Pericardium fibroblast (primary cell): ENCODE measurements around the gene CCND1. TPM values are rescaled to one million over a fixed set of nuclear protein-coding genes. Genes with fewer than 3 reads are reported as not detected.

Experiments
- total RNA-seq: library from RNA; depleted of rRNA; stranded (reverse); fragments of >200 nt; gene quantifications from 2 replicates; pipeline ENCODE4 v1.2.3, GENCODE V29; 2015

CCND1 gene
- total RNA-seq, result 57.2 and 64.0 TPM in 2 replicates

DNA sequence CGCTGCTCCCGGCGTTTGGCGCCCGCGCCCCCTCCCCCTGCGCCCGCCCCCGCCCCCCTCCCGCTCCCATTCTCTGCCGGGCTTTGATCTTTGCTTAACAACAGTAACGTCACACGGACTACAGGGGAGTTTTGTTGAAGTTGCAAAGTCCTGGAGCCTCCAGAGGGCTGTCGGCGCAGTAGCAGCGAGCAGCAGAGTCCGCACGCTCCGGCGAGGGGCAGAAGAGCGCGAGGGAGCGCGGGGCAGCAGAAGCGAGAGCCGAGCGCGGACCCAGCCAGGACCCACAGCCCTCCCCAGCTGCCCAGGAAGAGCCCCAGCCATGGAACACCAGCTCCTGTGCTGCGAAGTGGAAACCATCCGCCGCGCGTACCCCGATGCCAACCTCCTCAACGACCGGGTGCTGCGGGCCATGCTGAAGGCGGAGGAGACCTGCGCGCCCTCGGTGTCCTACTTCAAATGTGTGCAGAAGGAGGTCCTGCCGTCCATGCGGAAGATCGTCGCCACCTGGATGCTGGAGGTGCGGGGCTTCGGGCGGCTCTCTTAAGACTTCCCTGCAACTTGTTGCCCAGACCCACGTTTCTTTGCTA is at the start of gene CCND1:
Gene CCND1, plus strand, starts transcription at position 162 of the 587 bp plus-strand sequence. Its CDS starts 158 bp downstream, at position 320.

DNA sequence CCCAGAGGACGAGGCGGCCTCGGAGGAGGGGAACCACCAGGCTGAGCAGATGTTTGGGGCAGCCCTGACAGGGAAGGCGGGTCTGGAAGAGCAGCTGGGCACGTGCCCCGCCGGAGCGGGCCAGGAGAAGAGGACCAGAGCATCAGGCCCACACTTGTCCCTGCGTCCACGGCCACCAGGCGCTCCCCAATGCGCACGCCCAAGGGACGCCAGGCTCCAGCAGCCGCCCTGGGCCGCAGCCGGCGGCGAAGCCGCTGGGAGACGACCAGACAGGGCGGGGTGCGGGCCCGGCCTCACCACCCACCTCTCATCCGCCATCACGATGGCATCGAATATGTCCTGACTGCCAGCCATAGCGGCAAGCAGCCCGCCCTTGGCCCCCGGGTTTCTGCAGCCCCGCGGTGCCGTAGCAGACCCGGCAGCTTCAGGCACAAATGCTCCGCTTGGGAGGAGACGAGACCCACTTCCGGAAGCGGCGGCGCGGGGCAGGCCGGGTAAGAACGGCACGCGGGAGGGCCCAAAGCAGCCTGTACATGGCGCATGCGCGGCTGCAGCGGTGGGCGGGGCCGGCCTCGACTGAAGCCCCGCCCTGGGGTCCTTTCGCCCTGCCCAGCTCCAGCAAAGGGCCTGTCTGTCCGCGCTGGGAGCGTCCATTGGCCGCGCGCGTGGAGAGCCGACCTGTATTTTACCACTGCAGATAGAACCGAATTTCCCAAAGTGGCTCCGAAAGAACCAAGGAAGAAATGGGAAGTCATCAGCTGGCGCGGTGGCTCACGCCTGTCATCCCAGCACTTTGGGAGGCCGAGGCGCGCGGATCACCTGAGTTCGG is 34.1 kb downstream of the CCND1 start, which contains the start of gene LTO1:
Gene LTO1, minus strand, starts transcription at position 468 of the 829 bp plus-strand sequence. Its CDS starts 114 bp downstream, at position 354.

Other genes with a start within 250 kb of the CCND1 start
- gene LINC01488, start 159.5 kb upstream of the CCND1 start, total RNA-seq, result not detected in 2 replicates
- gene LTO1, start 34.2 kb downstream of the CCND1 start, total RNA-seq, result 8.4 and 11.4 TPM in 2 replicates
- not detected in 2 replicates for gene FGF19, start 62.9 kb downstream of the CCND1 start, total RNA-seq
- not detected in 2 replicates for gene FGF4, start 134.2 kb downstream of the CCND1 start, total RNA-seq
- gene FGF3, start 178.3 kb downstream of the CCND1 start, total RNA-seq, result not detected in 2 replicates